ENCODE results near the gene OR5A2.
"Not testable (repeated sequence)": the region's sequence is repeated elsewhere in the genome, so short reads cannot be mapped to it uniquely, and the experiment has no call there.

Gene OR5A2

DNA sequence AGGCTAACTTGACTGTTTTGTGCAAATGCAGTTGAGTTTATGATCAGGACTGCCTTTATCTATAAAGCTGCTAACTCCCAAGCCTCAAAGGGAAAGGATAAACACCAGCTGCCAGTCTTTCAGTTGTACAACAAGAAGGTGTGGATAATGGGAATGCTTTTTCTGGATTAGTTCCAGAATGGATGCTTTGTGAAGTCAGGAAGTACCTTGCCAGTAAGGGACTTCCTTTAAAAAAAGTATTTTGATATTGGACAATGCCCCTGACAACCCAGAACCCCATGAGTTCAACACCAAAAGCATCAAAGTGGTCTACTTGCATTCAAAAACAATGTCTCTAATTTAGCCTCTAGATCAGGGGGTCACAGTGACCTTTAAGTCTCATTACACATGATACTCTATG is 32.0 kb downstream of the OR5A2 start:
- no peak for DNase-seq (ENCODE audit: low spot score)

- DNase-seq (ENCODE audit: low spot score) = no peak
Measured at GRCh38 chr11:59380263-59381059, 45.8 kb downstream of the OR5A2 start.

DNA sequence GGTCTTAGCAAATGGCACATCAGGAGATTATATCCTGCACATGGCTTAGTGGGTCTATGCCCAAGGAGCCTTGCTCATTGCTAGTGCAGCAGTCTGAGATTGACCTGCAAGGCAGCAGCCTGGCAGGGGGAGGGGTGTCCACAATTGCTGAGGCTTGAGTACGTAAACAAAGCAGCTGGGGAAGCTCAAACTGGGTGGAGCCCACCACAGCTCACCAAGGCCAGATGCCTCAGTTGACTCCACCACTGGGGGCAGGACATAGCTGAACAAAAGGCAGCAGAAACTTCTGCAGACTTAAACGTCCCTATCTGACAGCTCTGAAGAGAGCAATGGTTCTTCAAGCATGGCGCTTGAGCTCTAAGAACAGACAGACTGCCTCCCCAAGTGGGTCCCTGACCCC is 53.9 kb downstream of the OR5A2 start:
- not testable (repeated sequence) for DNase-seq (ENCODE audit: low spot score)

- DNase-seq (ENCODE audit: low spot score) = no peak
Measured at GRCh38 chr11:59368238-59369022, 57.8 kb downstream of the OR5A2 start.
